SKM-1 (cell line): ENCODE results near the gene EEF2.
"Not testable (repeated sequence)": the region's sequence is repeated elsewhere in the genome, so short reads cannot be mapped to it uniquely, and the experiment has no call there.

ENCODE experiments used
- DNase-seq: peaks from one replicate; lab custom pipeline; 2025; ENCODE audit not compliant: unreplicated experiment; lab: John Stamatoyannopoulos, UW

The EEF2 gene

GRCh38 chr19:3950871-3951861 lies 34.1 kb downstream of the EEF2 start:
- DNase-seq, result no peak

GRCh38 chr19:3949997-3950859 lies 35.0 kb downstream of the EEF2 start:
- DNase-seq, result no peak

- DNase-seq, result no peak
These were observed 36.0 kb downstream of the EEF2 start for GRCh38 chr19:3949294-3949693.

GRCh38 chr19:3947316-3947933 lies 37.8 kb downstream of the EEF2 start:
- not testable (repeated sequence) for DNase-seq

GRCh38 chr19:3945838-3946237 lies 39.4 kb downstream of the EEF2 start:
- DNase-seq, result no peak

GRCh38 chr19:3944018-3944721 lies 41.1 kb downstream of the EEF2 start:
- no peak for DNase-seq

- no peak for DNase-seq
These were observed 42.4 kb downstream of the EEF2 start for GRCh38 chr19:3942790-3943409.

GRCh38 chr19:3938300-3938950 lies 46.8 kb downstream of the EEF2 start:
- not testable (repeated sequence) for DNase-seq

- no peak for DNase-seq
These were observed 48.5 kb downstream of the EEF2 start for GRCh38 chr19:3936506-3937442.

GRCh38 chr19:3932931-3933810 lies 52.1 kb downstream of the EEF2 start, which contains the start of gene NMRK2:
Gene NMRK2 (plus strand): TSS chr19:3933069. CDS start chr19:3933672, 603 bp downstream.
- DNase-seq, result no peak

GRCh38 chr19:3931041-3931440 lies 54.2 kb downstream of the EEF2 start:
- no peak for DNase-seq
